ENCODE measurements around the gene ITGAL.
"Not testable (repeated sequence)": the region's sequence is repeated elsewhere in the genome, so short reads cannot be mapped to it uniquely, and the experiment has no call there.

The ITGAL gene

DNA sequence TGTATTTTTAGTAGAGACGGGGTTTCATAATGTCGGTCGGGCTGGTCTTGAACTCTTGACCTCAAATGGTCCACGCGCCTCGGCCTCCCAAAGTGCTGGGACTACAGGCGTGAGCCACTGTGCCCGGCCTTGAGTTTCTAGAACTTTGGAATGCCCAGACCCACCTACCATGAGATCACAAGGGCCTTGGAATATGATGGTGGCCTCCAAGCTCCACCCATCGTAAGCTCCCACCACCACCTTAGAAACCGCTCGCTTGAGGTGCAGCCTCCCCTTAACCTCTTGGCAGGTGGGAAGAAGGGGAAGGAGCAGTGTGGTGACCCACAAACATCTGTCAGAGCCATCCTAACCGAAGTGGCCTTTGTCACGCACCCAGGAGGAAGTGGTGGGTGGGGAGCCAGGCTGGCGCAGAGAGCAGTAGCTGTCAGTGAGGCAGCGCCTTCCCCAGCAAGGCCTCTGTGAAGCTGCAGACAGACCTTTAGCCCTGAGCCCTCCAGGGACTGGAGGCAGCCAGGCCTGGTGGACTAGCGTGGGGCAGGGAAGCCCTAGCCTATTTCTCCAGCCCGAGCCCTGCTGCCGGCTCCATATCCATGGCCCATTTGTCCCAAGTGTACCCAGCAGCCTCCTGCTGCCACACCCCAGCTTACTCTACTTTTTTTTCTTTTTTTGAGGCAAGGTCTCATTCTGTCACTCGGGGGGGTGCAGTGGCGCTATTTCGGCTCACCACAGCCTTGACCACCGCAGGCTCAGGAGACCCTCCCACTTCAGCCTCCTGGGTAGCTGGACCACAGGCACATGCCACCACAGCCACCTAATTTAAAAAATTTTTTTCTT, 13.8 kb upstream of the ITGAL start:
- DNase-seq, result no peak

- DNase-seq, result no peak
Measured at GRCh38 chr16:30459456-30459855, 13.1 kb upstream of the ITGAL start.

GRCh38 chr16:30461426-30461825, 11.1 kb upstream of the ITGAL start:
- DNase-seq, result not testable (repeated sequence)

GRCh38 chr16:30464078-30464477, 8.5 kb upstream of the ITGAL start:
- no peak for DNase-seq

DNA sequence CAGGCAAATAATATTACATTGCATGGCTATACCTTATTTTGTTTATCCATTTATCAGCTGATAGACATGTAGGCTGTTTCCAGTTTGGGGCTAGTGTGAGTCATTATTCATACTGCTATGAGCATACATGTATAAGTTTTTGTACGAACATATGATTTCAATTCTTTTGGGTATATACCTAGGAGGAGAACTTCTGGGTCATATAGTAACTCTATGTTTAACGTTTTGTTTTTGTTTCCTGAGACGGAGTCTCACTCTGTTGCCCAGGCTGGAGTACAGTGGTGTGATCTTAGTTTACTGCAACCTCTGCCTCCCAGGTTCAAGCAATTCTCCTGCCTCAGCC, 2.4 kb upstream of the ITGAL start:
- no peak for DNase-seq

- no peak for DNase-seq
Measured at GRCh38 chr16:30470632-30470995, 1.9 kb upstream of the ITGAL start.

GRCh38 chr16:30473231-30474073, 910 bp downstream of the ITGAL start:
- DNase-seq, result no peak

GRCh38 chr16:30474074-30474452, 1.5 kb downstream of the ITGAL start:
- DNase-seq, result no peak

DNA sequence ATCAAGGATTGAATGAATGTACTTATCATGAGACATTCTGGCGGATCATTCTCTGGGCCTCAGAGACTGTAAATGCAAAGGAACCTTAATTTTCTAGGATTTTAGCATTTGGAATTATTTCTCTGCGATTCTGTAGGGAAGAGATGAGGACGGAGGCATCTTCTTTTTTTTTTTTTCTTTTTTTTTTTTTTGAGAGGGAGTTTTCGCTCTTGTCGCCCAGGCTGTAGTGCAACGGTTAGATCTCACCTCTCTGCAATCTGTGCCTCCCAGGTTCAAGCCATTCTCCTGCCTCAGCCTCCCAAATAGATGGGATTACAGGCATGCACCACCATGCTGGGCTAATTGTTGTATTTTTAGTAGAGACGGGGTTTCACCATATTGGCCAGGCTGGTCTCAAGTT, 2.1 kb downstream of the ITGAL start:
- no peak for DNase-seq

DNA sequence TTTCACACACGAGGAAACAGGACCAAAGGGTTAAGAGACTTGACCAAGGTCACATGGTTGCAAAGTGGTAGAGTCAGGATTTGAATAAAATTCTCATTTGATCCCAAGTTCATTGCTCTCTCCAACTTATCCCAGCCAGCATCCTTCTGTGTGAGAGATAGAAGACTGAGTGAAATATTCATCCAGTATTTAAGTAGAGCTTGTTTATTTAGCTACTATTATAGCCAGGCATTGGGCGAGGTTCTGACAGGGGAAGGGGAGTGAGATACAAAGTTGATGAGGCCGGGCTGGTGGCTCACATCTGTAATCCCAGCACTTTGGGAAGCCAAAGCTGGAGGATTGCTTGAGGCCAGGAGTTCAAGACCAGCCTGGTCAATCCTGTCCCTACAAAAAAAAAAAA, 4.4 kb downstream of the ITGAL start:
- no peak for DNase-seq

DNA sequence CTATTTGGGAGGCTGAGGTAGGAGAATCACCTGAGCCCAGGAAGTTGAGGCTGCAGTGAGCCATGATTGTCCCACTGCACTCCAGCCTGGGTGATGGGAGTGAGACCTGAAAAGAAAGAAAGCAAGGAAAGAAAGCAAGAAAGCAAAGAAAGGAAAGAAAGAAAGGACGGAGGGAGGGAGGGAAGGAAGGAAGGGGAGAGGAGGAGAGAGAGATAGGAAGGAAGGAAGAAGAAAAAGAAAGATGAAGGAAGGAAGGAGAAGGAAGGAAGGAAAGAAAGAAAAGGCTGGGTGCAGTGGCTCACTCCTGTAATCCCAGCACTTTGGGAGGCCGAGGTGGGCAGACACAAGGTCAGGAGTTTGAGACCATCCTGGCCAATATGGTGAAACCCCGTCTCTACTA, 5.2 kb downstream of the ITGAL start:
- not testable (repeated sequence) for DNase-seq

- DNase-seq, result no peak
Measured at GRCh38 chr16:30478766-30479478, 6.4 kb downstream of the ITGAL start.

DNA sequence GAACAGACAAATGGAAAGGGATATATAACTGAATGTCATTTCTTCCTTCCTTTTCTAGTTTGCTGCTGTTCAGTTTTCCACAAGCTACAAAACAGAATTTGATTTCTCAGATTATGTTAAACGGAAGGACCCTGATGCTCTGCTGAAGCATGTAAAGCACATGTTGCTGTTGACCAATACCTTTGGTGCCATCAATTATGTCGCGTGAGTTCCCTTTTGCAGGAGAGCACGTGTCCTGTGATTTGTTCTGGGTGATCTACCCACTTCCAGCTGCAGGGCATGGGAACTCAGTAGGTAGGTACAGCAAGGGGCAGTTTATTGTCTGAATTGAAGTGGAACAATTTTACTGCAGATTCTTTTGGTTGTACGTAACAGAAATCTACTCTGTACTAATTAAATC, 8.8 kb downstream of the ITGAL start:
- no peak for DNase-seq

- no peak for DNase-seq
Measured at GRCh38 chr16:30482366-30482765, 9.8 kb downstream of the ITGAL start.

- DNase-seq, result no peak
Measured at GRCh38 chr16:30484887-30485286, 12.3 kb downstream of the ITGAL start.

- DNase-seq, result no peak
Measured at GRCh38 chr16:30485818-30486436, 13.4 kb downstream of the ITGAL start.

DNA sequence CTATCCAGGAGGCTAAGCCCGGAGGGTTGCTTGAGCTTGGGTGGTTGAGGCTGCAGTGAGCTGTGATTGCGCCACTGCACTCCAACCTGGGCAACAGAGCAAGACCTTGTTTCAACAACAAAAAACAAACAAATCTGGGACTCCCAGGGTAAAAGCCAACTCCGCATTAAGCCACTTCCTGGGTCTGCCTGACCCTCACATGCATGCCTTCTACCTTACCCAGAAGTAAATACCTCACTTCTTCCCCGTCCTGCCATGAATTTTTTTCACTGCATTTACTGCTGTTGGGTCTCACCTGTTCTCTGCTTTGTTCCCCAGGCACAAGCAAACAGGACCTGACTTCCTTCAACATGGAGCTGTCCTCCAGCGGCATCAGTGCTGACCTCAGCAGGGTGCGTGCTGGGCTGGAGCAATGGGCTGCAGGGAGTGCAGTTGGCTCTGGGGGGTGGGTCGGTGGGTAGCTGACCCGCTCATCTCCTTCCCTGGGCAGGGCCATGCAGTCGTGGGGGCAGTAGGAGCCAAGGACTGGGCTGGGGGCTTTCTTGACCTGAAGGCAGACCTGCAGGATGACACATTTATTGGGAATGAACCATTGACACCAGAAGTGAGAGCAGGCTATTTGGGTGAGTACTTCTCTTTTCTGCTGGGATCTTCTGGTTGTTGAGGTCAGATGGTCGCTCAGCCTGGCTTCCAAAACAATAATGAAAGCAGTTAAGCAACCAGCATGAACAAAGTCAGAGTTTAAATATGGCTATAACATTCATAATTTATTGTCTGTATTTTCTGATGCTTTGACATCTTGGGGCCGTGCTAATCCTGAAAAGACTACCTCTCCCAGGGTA, 16.4 kb downstream of the ITGAL start:
- DNase-seq, result peak; percentile 63

DNA sequence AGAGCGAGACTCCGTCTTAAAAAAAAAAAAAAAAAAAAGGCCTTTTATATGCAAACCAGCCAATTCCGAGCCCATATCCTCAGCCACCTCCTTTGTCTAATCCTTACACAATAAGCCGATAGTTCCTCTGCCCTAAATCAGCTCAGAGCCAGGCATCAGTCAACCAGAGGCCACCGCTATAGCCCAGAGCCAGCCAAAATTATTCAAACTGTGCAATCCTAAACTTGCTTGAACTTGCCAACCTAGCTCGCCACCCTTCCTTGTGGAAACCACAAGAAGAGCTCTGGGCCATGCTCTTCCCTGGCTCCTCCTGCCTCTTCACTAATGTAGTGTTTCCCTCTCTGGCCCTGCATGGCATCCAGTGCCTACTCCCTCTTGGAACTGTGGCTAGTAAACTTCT, 17.7 kb downstream of the ITGAL start:
- DNase-seq, result no peak

- DNase-seq, result no peak
Measured at GRCh38 chr16:30491229-30491628, 18.7 kb downstream of the ITGAL start.

DNA sequence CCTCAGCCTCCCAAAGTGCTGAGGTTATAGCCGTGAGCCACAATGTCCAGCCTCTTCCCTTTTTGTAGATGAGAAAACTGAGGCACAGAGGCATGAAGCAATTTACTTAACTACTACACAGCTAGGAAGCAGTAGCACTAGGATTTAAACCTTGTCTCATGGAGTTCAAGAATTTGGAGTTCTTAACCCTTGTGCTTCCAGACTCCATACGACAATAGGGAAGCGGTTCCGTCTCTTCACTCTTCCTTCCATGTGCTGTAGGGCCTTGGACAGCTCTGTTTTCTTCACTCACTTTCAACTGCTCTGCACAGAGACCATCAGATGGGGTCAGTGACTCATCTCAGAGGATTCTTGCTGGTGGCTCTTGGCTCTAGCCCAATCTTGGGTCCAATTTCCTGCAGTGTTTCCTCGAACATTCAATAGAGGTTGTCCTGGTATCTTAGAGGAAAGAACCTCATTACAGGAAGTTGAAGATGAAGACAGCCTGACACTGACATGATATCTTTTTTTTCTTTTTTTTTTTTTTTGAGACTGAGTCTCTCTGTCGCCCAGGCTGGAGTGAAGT, 19.3 kb downstream of the ITGAL start:
- DNase-seq, result no peak

- DNase-seq, result no peak
Measured at GRCh38 chr16:30493941-30494488, 21.5 kb downstream of the ITGAL start.

DNA sequence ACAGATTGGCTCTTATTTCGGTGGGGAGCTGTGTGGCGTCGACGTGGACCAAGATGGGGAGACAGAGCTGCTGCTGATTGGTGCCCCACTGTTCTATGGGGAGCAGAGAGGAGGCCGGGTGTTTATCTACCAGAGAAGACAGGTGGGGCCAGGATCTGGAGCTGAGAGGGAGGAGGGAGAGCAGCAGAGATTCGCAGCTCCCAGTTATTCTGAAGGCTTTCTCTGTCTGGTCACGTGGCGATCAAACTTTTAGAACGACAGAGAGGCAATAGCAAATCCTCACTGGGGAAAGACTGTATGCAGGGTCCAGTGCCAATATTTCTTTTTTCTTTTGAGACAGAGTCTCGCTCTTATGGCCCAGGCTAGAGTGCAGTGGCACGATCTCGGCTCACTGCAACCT, 22.2 kb downstream of the ITGAL start:
- DNase-seq, result peak; percentile 37

Data from NCI-H146 (cell line).